Kidney epithelial cell (primary cell): ENCODE data around the gene PIAS4. TPM values are rescaled to one million over a fixed set of nuclear protein-coding genes. Genes with fewer than 3 reads are reported as not detected.
A peak's percentile ranks its signal among the peaks of the same experiment; 100 is the strongest.

Experiments used
- DNase-seq: peaks from one replicate; pipeline ENCODE4 v3.0.0-alpha.2; 2010; ENCODE audit warnings: low read depth
- H3K27me3 ChIP-seq: 2 replicates; pipeline ENCODE4 v1.6.0; 2011; ENCODE audit warnings: low read length; ENCODE audit not compliant: control insufficient read depth, insufficient read depth
- H3K36me3 ChIP-seq: 2 replicates; pipeline ENCODE4 v1.5.1; 2011; ENCODE audit warnings: low read length; ENCODE audit not compliant: control insufficient read depth, insufficient read depth
- H3K4me3 ChIP-seq: 2 replicates; pipeline ENCODE4 v1.5.1; 2011; ENCODE audit warnings: low read depth, mild to moderate bottlenecking, control low read depth, low read length
- CTCF ChIP-seq: IDR thresholded peaks from 2 replicates; pipeline ENCODE4 v1.5.1; 2011; ENCODE audit warnings: mild to moderate bottlenecking, moderate library complexity, low read length, control low read depth, inconsistent platforms; ENCODE audit not compliant: insufficient read depth, poor library complexity, severe bottlenecking
- total RNA-seq: library from RNA; depleted of rRNA; stranded (reverse); fragments of >200 nt; gene quantifications from 2 replicates; pipeline ENCODE4 v1.2.3, GENCODE V29; 2015

The PIAS4 gene
- total RNA-seq, 1 donor from 2014 or later: 38.1 TPM

- no peak for DNase-seq
- no peak for TF ChIP-seq CTCF
- Histone ChIP-seq H3K36me3 (no peaks in the 10 kb centered on the region), H3K4me3 (no peak overlapping the region), H3K27me3 (no peaks in the 10 kb centered on the region)
Measured at GRCh38 chr19:4071610-4072009, 64.1 kb downstream of the PIAS4 start.

- Histone ChIP-seq H3K27me3 (no peaks in the 10 kb centered on the region), H3K4me3 (no peak overlapping the region), H3K36me3 (no peaks in the 10 kb centered on the region)
- DNase-seq: no peak
- TF ChIP-seq CTCF: no peak
Measured at GRCh38 chr19:4075373-4075772, 67.8 kb downstream of the PIAS4 start.

DNA sequence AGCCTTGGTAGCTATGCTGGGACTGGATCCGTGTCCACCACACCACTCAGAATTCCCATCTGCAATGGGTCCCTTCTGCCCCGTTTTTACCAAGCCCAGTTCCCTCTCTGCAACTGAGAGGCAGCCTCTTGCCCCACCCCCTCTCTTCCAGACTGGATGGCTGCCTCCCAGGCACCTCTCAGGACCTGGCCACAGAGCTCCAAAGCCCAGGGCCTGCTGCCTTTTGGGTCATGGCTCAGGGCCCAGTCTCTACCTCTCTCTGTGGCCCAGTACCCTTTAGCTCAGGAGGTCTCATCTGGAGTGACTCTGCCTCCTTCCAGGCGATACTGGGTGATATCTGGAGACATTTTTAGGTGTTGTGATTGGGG is 69.5 kb downstream of the PIAS4 start:
- no peaks in the 10 kb centered on the region for H3K27me3 ChIP-seq
- H3K36me3 ChIP-seq: no peaks in the 10 kb centered on the region
- no peak overlapping the region for H3K4me3 ChIP-seq
- no peak for DNase-seq
- no peak for TF ChIP-seq CTCF

- Histone ChIP-seq H3K36me3 (no peaks in the 10 kb centered on the region), H3K27me3 (no peaks in the 10 kb centered on the region), H3K4me3 (peak overlapping the region; percentile 36)
- TF ChIP-seq CTCF: no peak
- DNase-seq: no peak
Measured at GRCh38 chr19:4077800-4078684, 70.5 kb downstream of the PIAS4 start.

GRCh38 chr19:4080473-4080872 is 72.9 kb downstream of the PIAS4 start:
- H3K27me3 ChIP-seq: no peaks in the 10 kb centered on the region
- no peak for DNase-seq
- no peak overlapping the region for H3K4me3 ChIP-seq
- H3K36me3 ChIP-seq: no peaks in the 10 kb centered on the region
- TF ChIP-seq CTCF: no peak
